Gastroesophageal sphincter (tissue), 4 donors: ENCODE results near the gene DMD. TPM values are rescaled to one million over a fixed set of nuclear protein-coding genes. Genes with fewer than 3 reads are reported as not detected.
A peak's percentile ranks its signal among the peaks of the same experiment; 100 is the strongest.

Experiments
- ATAC-seq: fragments of 150-250 bp; one replicate; pipeline ENCODE4 v1.9.1; 2016; ENCODE audit warnings: mild to moderate bottlenecking, moderate library complexity
- H3K27ac ChIP-seq, 4 donors: fragments of 200-600 bp; sonication (generic) in 3 of 4; 1 replicate in 3 of 4; 2 replicates in 1 of 4; pipeline ENCODE4 v1.5.1; 2016 to 2019
- H3K27me3 ChIP-seq: fragments of 200-600 bp; sonication (generic); one replicate; pipeline ENCODE4 v1.5.1; 2019
- H3K36me3 ChIP-seq, 2 donors: fragments of 200-600 bp; sonication (generic); one replicate each; pipeline ENCODE4 v1.5.1; 2019; ENCODE audit warnings: control low read depth in 1 of 2
- H3K4me1 ChIP-seq, 3 donors: fragments of 200-600 bp; sonication (generic); 1 replicate in 2 of 3; 2 replicates in 1 of 3; pipeline ENCODE4 v1.5.1; 2016 to 2019; ENCODE audit warnings: control low read depth in 2 of 3
- H3K4me3 ChIP-seq, 2 donors: fragments of 200-600 bp; sonication (generic); one replicate each; pipeline ENCODE4 v1.5.1; 2019; ENCODE audit warnings: mild to moderate bottlenecking in 1 of 2, moderate library complexity in 1 of 2
- H3K9me3 ChIP-seq, 3 donors: fragments of 200-600 bp; sonication (generic); one replicate each; pipeline ENCODE4 v1.5.1; 2017 to 2019; ENCODE audit warnings: control low read depth in 2 of 3
- EP300 ChIP-seq: sonication (generic); formaldehyde crosslinking; IDR thresholded peaks from one replicate; pipeline ENCODE4 v1.6.1; 2017; ENCODE audit warnings: antibody characterized with exemption, mild to moderate bottlenecking
- POLR2A ChIP-seq, 2 donors: fragments of 450-650 bp; IDR thresholded peaks; one replicate each; pipeline ENCODE4 v1.6.1; 2017; ENCODE audit warnings: antibody characterized with exemption in 2 of 2, mild to moderate bottlenecking in 2 of 2, moderate library complexity in 1 of 2
- POLR2AphosphoS5 ChIP-seq: sonication (generic); formaldehyde crosslinking; IDR thresholded peaks from one replicate; pipeline ENCODE4 v1.6.1; 2017; ENCODE audit warnings: antibody characterized with exemption
- WGBS, 2 donors: methylation state at CpG; one replicate each; pipeline ENCODE4 v1.1.5; 2018; ENCODE audit warnings: low coverage in 1 of 2; 5-methylcytosine and 5-hydroxymethylcytosine counted together
- total RNA-seq, 4 donors: library from RNA; depleted of rRNA; stranded (reverse); fragments of >200 nt; gene quantifications; one replicate each; pipeline ENCODE4 v1.1.0, GENCODE V29; 2016
- TF ChIP-seq, protein P1 (sequence below), 4 experiments: fragments of 200-600 bp in 2 of 4; fragments of 450-650 bp in 2 of 4; sonication (generic) in 1 of 4; IDR thresholded peaks; one replicate each; pipeline ENCODE4 v1.5.1; 2017 to 2019; ENCODE audit warnings: antibody characterized with exemption in 4 of 4, mild to moderate bottlenecking in 2 of 4, moderate library complexity in 2 of 4

The DMD gene
- total RNA-seq, 4 donors from 2014 or later = 111 to 225 (median 183) TPM

DNA sequence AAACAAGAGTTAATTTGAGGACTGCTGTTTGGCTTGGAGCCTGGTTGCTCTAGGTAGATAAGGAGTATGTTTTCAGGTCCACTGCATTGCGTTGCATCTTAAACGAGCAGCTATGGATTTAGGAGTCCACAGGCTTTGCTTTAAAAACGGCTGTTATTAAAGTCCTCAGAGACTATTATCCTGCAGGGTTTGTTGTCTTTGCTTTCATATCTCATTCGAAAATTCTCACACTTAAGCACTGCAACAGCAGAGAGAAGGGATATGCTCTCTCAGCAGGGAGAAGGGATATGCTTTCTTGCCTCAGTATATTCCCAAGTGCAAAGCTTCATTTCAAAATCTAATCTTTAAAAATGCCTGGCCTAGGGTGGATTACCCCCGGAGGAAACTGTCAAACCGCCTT lies 1694.8 kb downstream of the DMD start:
- Histone ChIP-seq H3K9me3 (no peaks in the 10 kb centered on the region), H3K36me3 (no peaks in the 10 kb centered on the region), H3K27ac (no peak overlapping the region), H3K4me3 (no peak overlapping the region), H3K27me3 (no peaks in the 10 kb centered on the region), H3K4me1 (no peaks in the 10 kb centered on the region)
- TF ChIP-seq POLR2AphosphoS5 = no peak
- TF ChIP-seq EP300 = no peak
- TF ChIP-seq POLR2A (IDR thresholded peaks at IDR 0.05) = no peak
- TF ChIP-seq, protein P1, sequence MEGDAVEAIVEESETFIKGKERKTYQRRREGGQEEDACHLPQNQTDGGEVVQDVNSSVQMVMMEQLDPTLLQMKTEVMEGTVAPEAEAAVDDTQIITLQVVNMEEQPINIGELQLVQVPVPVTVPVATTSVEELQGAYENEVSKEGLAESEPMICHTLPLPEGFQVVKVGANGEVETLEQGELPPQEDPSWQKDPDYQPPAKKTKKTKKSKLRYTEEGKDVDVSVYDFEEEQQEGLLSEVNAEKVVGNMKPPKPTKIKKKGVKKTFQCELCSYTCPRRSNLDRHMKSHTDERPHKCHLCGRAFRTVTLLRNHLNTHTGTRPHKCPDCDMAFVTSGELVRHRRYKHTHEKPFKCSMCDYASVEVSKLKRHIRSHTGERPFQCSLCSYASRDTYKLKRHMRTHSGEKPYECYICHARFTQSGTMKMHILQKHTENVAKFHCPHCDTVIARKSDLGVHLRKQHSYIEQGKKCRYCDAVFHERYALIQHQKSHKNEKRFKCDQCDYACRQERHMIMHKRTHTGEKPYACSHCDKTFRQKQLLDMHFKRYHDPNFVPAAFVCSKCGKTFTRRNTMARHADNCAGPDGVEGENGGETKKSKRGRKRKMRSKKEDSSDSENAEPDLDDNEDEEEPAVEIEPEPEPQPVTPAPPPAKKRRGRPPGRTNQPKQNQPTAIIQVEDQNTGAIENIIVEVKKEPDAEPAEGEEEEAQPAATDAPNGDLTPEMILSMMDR (IDR thresholded peaks at IDR 0.05) = no peak
- WGBS, 2 donors = 81 to 87% methylated on average over 3 to 6 of the region's 6 CpGs
- no peak for ATAC-seq

DNA sequence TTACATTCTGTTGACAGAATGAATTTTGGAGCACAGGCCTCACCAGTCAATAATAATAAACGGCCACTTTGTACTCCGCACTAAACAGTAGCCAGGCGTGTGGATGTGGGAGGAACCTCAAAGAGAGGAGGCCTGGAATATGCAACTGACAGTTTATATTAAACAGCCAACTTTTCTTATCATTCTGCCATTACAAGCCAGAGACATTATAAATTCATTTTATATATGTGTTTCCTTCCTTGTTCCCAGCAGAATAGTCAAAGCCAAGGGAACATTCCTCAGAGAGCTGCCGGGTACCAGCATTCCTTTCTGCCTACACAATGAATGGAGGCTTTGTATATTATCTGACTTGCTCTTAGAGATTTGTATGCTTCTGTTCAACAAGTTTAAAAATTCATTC lies 1703.0 kb downstream of the DMD start:
- Histone ChIP-seq H3K4me1 (no peaks in the 10 kb centered on the region), H3K9me3 (no peaks in the 10 kb centered on the region), H3K36me3 (no peaks in the 10 kb centered on the region), H3K4me3 (no peak overlapping the region), H3K27ac (no peak overlapping the region), H3K27me3 (no peaks in the 10 kb centered on the region)
- 25 to 31% methylated on average over 4 of the region's 4 CpGs for WGBS, 2 donors
- TF ChIP-seq POLR2A (IDR thresholded peaks at IDR 0.05) = no peak
- no peak for TF ChIP-seq EP300
- TF ChIP-seq, protein P1 (IDR thresholded peaks at IDR 0.05) = no peak
- peak; percentile 61 for TF ChIP-seq POLR2AphosphoS5
- ATAC-seq = peak; percentile 57

DNA sequence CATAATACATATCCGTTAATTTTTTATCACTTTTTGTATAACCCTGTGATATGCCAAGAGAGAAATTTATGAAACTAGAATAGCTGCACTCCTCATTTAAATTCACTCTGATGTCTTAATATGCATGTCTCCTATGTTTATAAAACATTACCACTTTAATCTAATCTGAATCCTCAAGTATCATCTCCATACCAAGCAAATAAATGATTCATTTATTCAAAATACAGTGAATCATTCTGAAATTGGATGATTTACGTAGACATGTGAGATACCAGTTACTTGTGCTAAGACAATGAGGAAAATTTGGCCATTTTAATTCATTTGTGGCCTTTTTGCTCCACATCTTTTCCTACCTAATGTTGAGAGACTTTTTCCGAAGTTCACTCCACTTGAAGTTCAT lies 1704.4 kb downstream of the DMD start:
- Histone ChIP-seq H3K27me3 (no peaks in the 10 kb centered on the region), H3K4me3 (no peak overlapping the region), H3K27ac (no peak overlapping the region), H3K9me3 (no peaks in the 10 kb centered on the region), H3K4me1 (no peaks in the 10 kb centered on the region), H3K36me3 (no peaks in the 10 kb centered on the region)
- no peak for TF ChIP-seq POLR2AphosphoS5
- no peak for TF ChIP-seq POLR2A (IDR thresholded peaks at IDR 0.05)
- TF ChIP-seq, protein P1 (IDR thresholded peaks at IDR 0.05) = no peak
- TF ChIP-seq EP300 = no peak
- WGBS, 2 donors = 71 to 78% methylated on average over 2 to 3 of the region's 3 CpGs
- no peak for ATAC-seq

DNA sequence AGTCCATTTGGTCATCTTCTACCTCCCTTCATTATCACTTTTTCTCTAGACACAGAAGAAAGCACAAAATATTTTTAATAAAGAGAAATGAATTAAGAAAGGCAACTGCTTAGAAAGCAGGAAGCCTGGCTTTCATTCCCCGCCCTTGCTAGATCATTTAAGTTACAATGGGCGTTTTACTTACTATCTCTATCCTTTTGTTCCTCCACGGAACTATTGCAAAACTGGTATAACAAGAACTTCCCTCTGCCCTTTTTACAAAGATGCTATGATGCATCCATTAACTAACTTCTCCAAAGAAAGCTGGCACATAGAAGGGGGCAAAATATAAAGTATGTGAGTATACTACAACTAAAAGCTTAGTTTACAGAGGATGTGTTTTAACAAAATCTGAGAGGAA lies 1705.0 kb downstream of the DMD start:
- H3K4me1 ChIP-seq = no peaks in the 10 kb centered on the region
- H3K36me3 ChIP-seq = no peaks in the 10 kb centered on the region
- WGBS, 2 donors = 56 to 78% methylated on average over 3 of the region's 3 CpGs
- H3K4me3 ChIP-seq = no peak overlapping the region
- H3K9me3 ChIP-seq = no peaks in the 10 kb centered on the region
- ATAC-seq = no peak
- H3K27me3 ChIP-seq = no peaks in the 10 kb centered on the region
- no peak overlapping the region for H3K27ac ChIP-seq
- TF ChIP-seq, protein P1 (IDR thresholded peaks at IDR 0.05) = no peak
- no peak for TF ChIP-seq POLR2A (IDR thresholded peaks at IDR 0.05)
- TF ChIP-seq POLR2AphosphoS5 = no peak
- no peak for TF ChIP-seq EP300

DNA sequence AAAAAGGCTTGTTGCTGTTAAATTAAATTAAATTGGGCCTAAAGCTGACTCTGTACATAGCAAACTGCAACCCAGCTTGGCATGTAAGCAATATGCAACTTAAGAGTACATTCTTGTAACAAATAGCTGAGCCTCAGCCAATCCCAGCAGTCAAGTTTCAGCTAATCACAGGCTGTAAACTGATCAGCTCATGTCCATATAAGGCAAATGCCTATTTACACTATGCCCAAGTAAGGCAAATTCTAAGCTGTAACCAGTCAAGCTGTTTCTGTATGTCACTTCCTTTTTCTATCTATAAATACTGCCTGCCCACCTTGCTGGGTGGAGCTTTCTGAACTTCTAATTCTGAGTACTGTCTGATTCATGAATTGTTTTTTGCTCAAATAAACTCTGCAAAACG lies 1710.4 kb downstream of the DMD start:
- Histone ChIP-seq H3K4me3 (no peak overlapping the region), H3K27me3 (no peaks in the 10 kb centered on the region), H3K27ac (no peak overlapping the region), H3K9me3 (no peaks in the 10 kb centered on the region), H3K36me3 (no peaks in the 10 kb centered on the region), H3K4me1 (no peaks in the 10 kb centered on the region)
- 0% methylated on average over 1 of the region's 1 CpG; no CpG with 5 or more reads in 1 of the 2 donors for WGBS, 2 donors
- no peak for ATAC-seq
- TF ChIP-seq POLR2AphosphoS5 (no peak), EP300 (no peak), POLR2A (IDR thresholded peaks at IDR 0.05) (no peak)
- TF ChIP-seq, protein P1 (IDR thresholded peaks at IDR 0.05) = no peak
